Measurements from ENCODE around the gene FRAT2.
A peak's percentile ranks its signal among the peaks of the same experiment; 100 is the strongest.

FRAT2 gene

DNA sequence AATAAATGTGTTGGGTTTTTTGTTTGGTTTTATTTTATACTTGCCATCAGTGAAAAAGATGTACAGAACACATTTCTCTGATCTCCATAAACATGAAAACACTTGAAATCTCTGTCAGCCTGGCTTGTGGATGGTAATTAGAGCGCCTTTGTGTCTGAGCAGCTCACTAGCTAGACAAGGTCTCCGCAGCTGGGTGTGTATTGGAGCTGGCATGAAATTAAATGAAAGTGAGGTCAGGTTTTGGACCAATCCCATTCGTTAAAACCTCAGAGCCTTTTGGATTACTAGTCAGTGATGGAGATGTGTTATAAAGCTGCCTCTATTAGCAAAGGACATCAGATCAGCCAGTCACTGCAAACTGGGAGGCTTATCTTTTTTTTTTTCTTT, 12.7 kb downstream of the FRAT2 start:
- no peak overlapping the region for H3K27ac ChIP-seq (ENCODE audit: low read depth, low read length)
- peak overlapping the region; percentile 98; the same call in 1 of the 2 replicates for H3K4me2 ChIP-seq (ENCODE audit: low read length)
- no peak overlapping the region for H3K4me3 ChIP-seq (ENCODE audit: low read length)
- no peaks in the 10 kb centered on the region for H3K36me3 ChIP-seq (ENCODE audit: control insufficient read depth, low read length)
- peaks cover 4% of the 10 kb centered on the region for H3K79me2 ChIP-seq (ENCODE audit: control insufficient read depth, low read length)
- no peaks in the 10 kb centered on the region for H4K20me1 ChIP-seq (ENCODE audit: control insufficient read depth, insufficient read depth, low read depth, low read length)
- peaks cover 11% of the 10 kb centered on the region for H3K27me3 ChIP-seq (ENCODE audit: control insufficient read depth, low read length)
- no peaks in the 10 kb centered on the region for H3K9me2 ChIP-seq (replicated peaks; ENCODE audit: control insufficient read depth, low read length)
- no peak for TF ChIP-seq EZH2phosphoT487 (IDR thresholded peaks at IDR 0.05; ENCODE audit: borderline replicate concordance, low read length)
- TF ChIP-seq, protein P1, sequence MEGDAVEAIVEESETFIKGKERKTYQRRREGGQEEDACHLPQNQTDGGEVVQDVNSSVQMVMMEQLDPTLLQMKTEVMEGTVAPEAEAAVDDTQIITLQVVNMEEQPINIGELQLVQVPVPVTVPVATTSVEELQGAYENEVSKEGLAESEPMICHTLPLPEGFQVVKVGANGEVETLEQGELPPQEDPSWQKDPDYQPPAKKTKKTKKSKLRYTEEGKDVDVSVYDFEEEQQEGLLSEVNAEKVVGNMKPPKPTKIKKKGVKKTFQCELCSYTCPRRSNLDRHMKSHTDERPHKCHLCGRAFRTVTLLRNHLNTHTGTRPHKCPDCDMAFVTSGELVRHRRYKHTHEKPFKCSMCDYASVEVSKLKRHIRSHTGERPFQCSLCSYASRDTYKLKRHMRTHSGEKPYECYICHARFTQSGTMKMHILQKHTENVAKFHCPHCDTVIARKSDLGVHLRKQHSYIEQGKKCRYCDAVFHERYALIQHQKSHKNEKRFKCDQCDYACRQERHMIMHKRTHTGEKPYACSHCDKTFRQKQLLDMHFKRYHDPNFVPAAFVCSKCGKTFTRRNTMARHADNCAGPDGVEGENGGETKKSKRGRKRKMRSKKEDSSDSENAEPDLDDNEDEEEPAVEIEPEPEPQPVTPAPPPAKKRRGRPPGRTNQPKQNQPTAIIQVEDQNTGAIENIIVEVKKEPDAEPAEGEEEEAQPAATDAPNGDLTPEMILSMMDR (IDR thresholded peaks at IDR 0.05; ENCODE audit: low read depth, low read length, poor library complexity, severe bottlenecking), result no peak
- H3F3A ChIP-seq (ENCODE audit: control insufficient read depth, insufficient read depth), result 0 out of 2 replicates have a peak, but pooled peaks cover 3% of the 10 kb centered on the region
- no peaks in the 10 kb centered on the region for H3K9me3 ChIP-seq (ENCODE audit: control insufficient read depth, insufficient read depth, low read length)
- peaks cover 22% of the 10 kb centered on the region for H3K4me1 ChIP-seq (ENCODE audit: control insufficient read depth, low read length)

DNA sequence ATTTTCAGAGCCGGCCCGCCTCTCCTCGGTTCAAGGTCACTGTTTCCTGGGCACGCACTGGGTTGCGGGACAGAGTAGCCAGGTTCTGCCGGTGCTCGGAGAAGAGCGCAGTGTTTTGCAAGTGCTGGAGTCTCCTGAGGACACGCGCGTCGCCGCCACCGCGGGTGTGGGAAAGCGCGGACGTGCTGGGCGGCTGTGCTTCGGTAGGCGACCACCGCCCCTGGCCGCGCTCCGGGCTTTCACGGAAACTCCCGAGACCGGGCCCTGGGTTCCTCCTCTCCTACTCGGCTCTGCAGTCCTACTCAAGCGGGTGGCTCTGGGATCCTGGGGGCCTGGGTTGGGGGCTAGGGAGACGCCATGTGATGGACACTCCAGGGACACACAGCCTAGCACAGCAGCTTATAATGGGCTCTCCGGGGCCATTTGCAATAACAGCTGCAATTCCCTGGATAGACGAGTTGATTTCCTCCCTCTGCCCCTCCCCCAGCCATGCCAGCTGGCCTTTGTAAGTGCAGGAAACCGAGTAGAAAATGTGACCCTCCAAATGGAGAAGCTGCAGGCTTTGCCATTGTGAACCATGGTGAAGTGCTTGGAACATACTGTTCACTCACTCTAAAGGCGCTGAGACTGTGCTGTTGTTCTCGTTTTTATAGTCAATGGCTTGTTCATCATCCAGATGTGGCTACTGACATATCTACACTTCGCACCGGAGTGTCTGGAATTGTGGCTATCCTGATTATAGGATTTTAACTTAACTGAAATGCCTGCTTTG, 13.3 kb downstream of the FRAT2 start:
- H3K79me2 ChIP-seq (ENCODE audit: control insufficient read depth, low read length), result peaks cover 4% of the 10 kb centered on the region
- H3K36me3 ChIP-seq (ENCODE audit: control insufficient read depth, low read length), result no peaks in the 10 kb centered on the region
- TF ChIP-seq, protein P1 (IDR thresholded peaks at IDR 0.05; ENCODE audit: low read depth, low read length, poor library complexity, severe bottlenecking), result no peak
- no peak for TF ChIP-seq EZH2phosphoT487 (IDR thresholded peaks at IDR 0.05; ENCODE audit: borderline replicate concordance, low read length)
- H3K9me2 ChIP-seq (replicated peaks; ENCODE audit: control insufficient read depth, low read length), result no peaks in the 10 kb centered on the region
- peak overlapping the region; percentile 98 for H3K4me2 ChIP-seq (ENCODE audit: low read length)
- H3K4me1 ChIP-seq (ENCODE audit: control insufficient read depth, low read length), result peaks cover 22% of the 10 kb centered on the region
- H3K4me3 ChIP-seq (ENCODE audit: low read length), result peak overlapping the region; percentile 92
- 0 out of 2 replicates have a peak, but pooled peaks cover 3% of the 10 kb centered on the region for H3F3A ChIP-seq (ENCODE audit: control insufficient read depth, insufficient read depth)
- H4K20me1 ChIP-seq (ENCODE audit: control insufficient read depth, insufficient read depth, low read depth, low read length), result no peaks in the 10 kb centered on the region
- peaks cover 11% of the 10 kb centered on the region for H3K27me3 ChIP-seq (ENCODE audit: control insufficient read depth, low read length)
- no peak overlapping the region for H3K27ac ChIP-seq (ENCODE audit: low read depth, low read length)
- no peaks in the 10 kb centered on the region for H3K9me3 ChIP-seq (ENCODE audit: control insufficient read depth, insufficient read depth, low read length)

DNA sequence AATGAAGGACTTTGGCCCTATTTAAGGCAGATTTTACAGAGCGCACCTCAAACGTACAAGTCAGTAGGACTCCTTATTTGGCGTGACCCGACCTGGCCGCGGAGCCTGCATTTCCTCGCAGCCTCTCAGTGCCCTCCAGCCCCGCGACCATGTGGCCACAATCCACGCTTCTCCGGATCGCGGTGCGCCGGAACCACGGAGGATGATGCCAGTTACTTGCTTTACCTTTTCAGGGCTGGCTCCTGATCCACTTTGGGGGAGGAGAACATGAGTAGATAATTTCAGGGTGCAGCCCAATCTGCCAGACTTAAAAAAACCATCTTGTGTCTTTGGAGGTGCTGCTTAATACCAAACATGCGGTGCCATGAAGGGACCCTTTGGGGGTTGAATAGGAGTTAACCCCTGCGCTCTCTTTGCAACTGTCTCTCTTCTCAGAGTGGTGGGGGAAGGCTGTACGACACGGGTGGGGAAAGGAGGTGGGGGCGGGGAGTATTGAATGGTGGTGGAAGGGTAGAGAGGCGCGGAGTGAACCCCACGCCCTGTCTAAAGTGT, 14.0 kb downstream of the FRAT2 start:
- Histone ChIP-seq H3K4me2 (ENCODE audit: low read length) (peak overlapping the region; percentile 98), H3K4me3 (ENCODE audit: low read length) (peak overlapping the region; percentile 92), H3K4me1 (ENCODE audit: control insufficient read depth, low read length) (peaks cover 22% of the 10 kb centered on the region), H3K36me3 (ENCODE audit: control insufficient read depth, low read length) (no peaks in the 10 kb centered on the region), H3K27ac (ENCODE audit: low read depth, low read length) (no peak overlapping the region), H3K27me3 (ENCODE audit: control insufficient read depth, low read length) (peaks cover 11% of the 10 kb centered on the region), H3K79me2 (ENCODE audit: control insufficient read depth, low read length) (peaks cover 4% of the 10 kb centered on the region), H3K9me3 (ENCODE audit: control insufficient read depth, insufficient read depth, low read length) (no peaks in the 10 kb centered on the region), H3F3A (ENCODE audit: control insufficient read depth, insufficient read depth) (0 out of 2 replicates have a peak, but pooled peaks cover 3% of the 10 kb centered on the region), H4K20me1 (ENCODE audit: control insufficient read depth, insufficient read depth, low read depth, low read length) (no peaks in the 10 kb centered on the region), H3K9me2 (replicated peaks; ENCODE audit: control insufficient read depth, low read length) (no peaks in the 10 kb centered on the region)
- TF ChIP-seq, protein P1 (IDR thresholded peaks at IDR 0.05; ENCODE audit: low read depth, low read length, poor library complexity, severe bottlenecking), result no peak
- no peak for TF ChIP-seq EZH2phosphoT487 (IDR thresholded peaks at IDR 0.05; ENCODE audit: borderline replicate concordance, low read length)
